Liver (tissue), 9 donors: ENCODE measurements around the gene ELK4. TPM values are rescaled to one million over a fixed set of nuclear protein-coding genes. Genes with fewer than 3 reads are reported as not detected.

Experiments
- DNase-seq: peaks from one replicate; pipeline ENCODE4 v3.0.0-alpha.2; 2017; ENCODE audit warnings: low spot score
- H3K27ac ChIP-seq, 2 donors: one replicate each; pipeline ENCODE4 v1.7.0; 2013; ENCODE audit warnings: inconsistent platforms in 2 of 2, low read length in 2 of 2, control low read depth in 1 of 2, low read depth in 1 of 2, mild to moderate bottlenecking in 1 of 2
- H3K27me3 ChIP-seq, 4 donors: one replicate each; pipeline versions ENCODE4 v1.6.1 to v1.7.0; 2013; ENCODE audit warnings: low read length in 3 of 4, inconsistent platforms in 1 of 4, mild to moderate bottlenecking in 1 of 4, moderate library complexity in 1 of 4; ENCODE audit not compliant: control insufficient read depth in 4 of 4, insufficient read depth in 4 of 4
- H3K36me3 ChIP-seq, 4 donors: one replicate each; pipeline versions ENCODE4 v1.6.1 to v1.7.0; 2013; ENCODE audit warnings: low read length in 3 of 4, mild to moderate bottlenecking in 3 of 4, low read depth in 1 of 4, moderate library complexity in 1 of 4; ENCODE audit not compliant: control insufficient read depth in 4 of 4, insufficient read depth in 3 of 4
- H3K4me1 ChIP-seq, 4 donors: one replicate each; pipeline versions ENCODE4 v1.6.1 to v1.7.0; 2013; ENCODE audit warnings: low read length in 3 of 4, mild to moderate bottlenecking in 3 of 4, moderate library complexity in 1 of 4; ENCODE audit not compliant: control insufficient read depth in 4 of 4, insufficient read depth in 4 of 4
- H3K4me3 ChIP-seq, 3 donors: one replicate each; pipeline versions ENCODE4 v1.6.1 to v1.7.0; 2013; ENCODE audit warnings: low read length in 3 of 3, control low read depth in 1 of 3, low read depth in 1 of 3, mild to moderate bottlenecking in 1 of 3
- H3K9ac ChIP-seq, 2 donors: one replicate each; pipeline ENCODE4 v1.7.0; 2013; ENCODE audit warnings: low read length in 2 of 2, mild to moderate bottlenecking in 2 of 2, moderate library complexity in 2 of 2, control low read depth in 1 of 2, low read depth in 1 of 2
- H3K9me3 ChIP-seq, 4 donors: one replicate each; pipeline versions ENCODE4 v1.6.1 to v1.7.0; 2013; ENCODE audit warnings: low read length in 3 of 4; ENCODE audit not compliant: control insufficient read depth in 4 of 4
- FOXA1 ChIP-seq: IDR thresholded peaks from 2 replicates; pipeline ENCODE4 v1.6.1; 2016; ENCODE audit warnings: antibody characterized with exemption
- FOXA2 ChIP-seq: IDR thresholded peaks from 2 replicates; pipeline ENCODE4 v1.6.1; 2016; ENCODE audit warnings: antibody characterized with exemption
- GABPA ChIP-seq, 2 donors: IDR thresholded peaks in 1 of 2; conservative IDR thresholded peaks in 1 of 2; 2 replicates each; pipeline ENCODE4 v1.6.1; 2016; ENCODE audit warnings: antibody characterized with exemption in 2 of 2, mild to moderate bottlenecking in 1 of 2, moderate library complexity in 1 of 2
- HNF4A ChIP-seq, 2 donors: conservative IDR thresholded peaks; 2 replicates each; pipeline ENCODE4 v1.6.1; 2016; ENCODE audit warnings: antibody characterized with exemption in 2 of 2, mild to moderate bottlenecking in 2 of 2
- JUND ChIP-seq, 2 donors: IDR thresholded peaks; 2 replicates each; pipeline ENCODE4 v1.6.1; 2016; ENCODE audit warnings: antibody characterized with exemption in 2 of 2
- NR2F2 ChIP-seq: IDR thresholded peaks from 2 replicates; pipeline ENCODE4 v1.6.1; 2016; ENCODE audit warnings: antibody characterized with exemption
- RAD21 ChIP-seq, 2 donors: IDR thresholded peaks; 2 replicates each; pipeline ENCODE4 v1.6.1; 2016; ENCODE audit warnings: antibody characterized with exemption in 2 of 2, mild to moderate bottlenecking in 2 of 2
- SP1 ChIP-seq: IDR thresholded peaks from 2 replicates; pipeline ENCODE4 v1.6.1; 2018; ENCODE audit warnings: antibody characterized with exemption, mild to moderate bottlenecking
- TAF1 ChIP-seq: conservative IDR thresholded peaks from 2 replicates; pipeline ENCODE4 v1.6.1; 2016; ENCODE audit warnings: antibody characterized with exemption, mild to moderate bottlenecking
- YY1 ChIP-seq: IDR thresholded peaks from 2 replicates; pipeline ENCODE4 v1.6.1; 2016; ENCODE audit warnings: antibody characterized with exemption, mild to moderate bottlenecking
- WGBS: extraction: QIAGEN DNeasy Blood & Tissue Kit; methylation state at CpG from one replicate; pipeline ENCODE4 v1.1.7; 2013; 5-methylcytosine and 5-hydroxymethylcytosine counted together
- polyA plus RNA-seq, 2 donors: library from polyadenylated mRNA; stranded (reverse) in 1 of 2; unstranded in 1 of 2; fragments of 200-250 nt in 1 of 2; fragments of >200 nt in 1 of 2; fragmentation: Nextera tagmentation in 1 of 2; extraction: Ambion mirVana in 1 of 2; gene quantifications; one replicate each; pipeline versions ENCODE4 v1.2.1 to v1.2.3, GENCODE V29; 2013 to 2015
- total RNA-seq, 2 donors: library from RNA; depleted of rRNA; stranded (reverse); fragments of >200 nt; gene quantifications; one replicate each; pipeline ENCODE4 v1.2.3, GENCODE V29; 2014
- TF ChIP-seq, protein P1 (sequence below): fragments of 150-350 bp; IDR thresholded peaks from 2 replicates; pipeline ENCODE4 v1.5.1; 2017; ENCODE audit warnings: improper control_type of control experiment, low read depth, low read length; ENCODE audit not compliant: missing input control
- TF ChIP-seq, protein P2 (sequence below): IDR thresholded peaks from 2 replicates; pipeline ENCODE4 v1.6.1; 2016; ENCODE audit warnings: antibody characterized with exemption
- TF ChIP-seq, protein P3 (sequence below): IDR thresholded peaks from 2 replicates; pipeline ENCODE4 v1.6.1; 2016; ENCODE audit warnings: antibody characterized with exemption
- donor health status: healthy.
- donor health status: healthy.
- donor health status: healthy.
- donor health status: healthy.
- donor health status: healthy.

Gene ELK4
- total and polyA plus RNA-seq, 4 donors, result 3.5 to 20.2 (median 6.9) TPM

DNA sequence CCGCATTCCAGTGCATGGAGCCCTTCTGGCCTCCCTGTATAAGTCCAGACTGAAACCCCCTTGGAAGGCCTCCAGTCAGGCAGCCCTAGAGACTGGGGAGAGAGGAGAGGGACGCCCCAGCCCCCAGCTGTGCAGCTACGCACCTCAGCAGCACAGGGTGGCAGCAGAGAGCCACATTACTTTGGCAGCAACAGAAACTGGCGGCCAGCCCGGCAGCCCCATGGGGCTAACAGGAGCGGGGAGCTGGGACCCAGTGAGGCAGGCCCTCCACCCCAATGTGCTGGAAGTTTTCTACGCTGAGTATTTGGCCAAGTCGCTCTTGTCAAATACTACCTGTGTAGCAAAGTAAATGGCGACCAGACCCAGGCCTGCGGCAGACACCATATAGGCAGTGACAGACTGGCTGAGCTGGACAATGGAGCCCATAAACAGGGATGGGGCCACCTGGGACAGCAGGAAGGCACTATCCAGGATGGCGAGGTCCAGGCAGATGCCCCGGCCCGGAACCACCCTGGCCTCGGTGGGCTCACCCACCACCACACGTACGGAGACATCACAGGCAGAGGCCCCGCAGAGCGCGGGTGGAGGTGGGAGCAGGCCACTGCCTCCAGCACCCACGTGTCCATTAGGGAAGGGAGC lies 27.3 kb upstream of the ELK4 start:
- DNase-seq, result peak; percentile 81
- TF ChIP-seq FOXA1 (no peak), RAD21 (IDR thresholded peaks at IDR 0.05) (peak; percentile 94 to 97), JUND (IDR thresholded peaks at IDR 0.05) (no peak), YY1 (no peak)
- TF ChIP-seq, protein P1, sequence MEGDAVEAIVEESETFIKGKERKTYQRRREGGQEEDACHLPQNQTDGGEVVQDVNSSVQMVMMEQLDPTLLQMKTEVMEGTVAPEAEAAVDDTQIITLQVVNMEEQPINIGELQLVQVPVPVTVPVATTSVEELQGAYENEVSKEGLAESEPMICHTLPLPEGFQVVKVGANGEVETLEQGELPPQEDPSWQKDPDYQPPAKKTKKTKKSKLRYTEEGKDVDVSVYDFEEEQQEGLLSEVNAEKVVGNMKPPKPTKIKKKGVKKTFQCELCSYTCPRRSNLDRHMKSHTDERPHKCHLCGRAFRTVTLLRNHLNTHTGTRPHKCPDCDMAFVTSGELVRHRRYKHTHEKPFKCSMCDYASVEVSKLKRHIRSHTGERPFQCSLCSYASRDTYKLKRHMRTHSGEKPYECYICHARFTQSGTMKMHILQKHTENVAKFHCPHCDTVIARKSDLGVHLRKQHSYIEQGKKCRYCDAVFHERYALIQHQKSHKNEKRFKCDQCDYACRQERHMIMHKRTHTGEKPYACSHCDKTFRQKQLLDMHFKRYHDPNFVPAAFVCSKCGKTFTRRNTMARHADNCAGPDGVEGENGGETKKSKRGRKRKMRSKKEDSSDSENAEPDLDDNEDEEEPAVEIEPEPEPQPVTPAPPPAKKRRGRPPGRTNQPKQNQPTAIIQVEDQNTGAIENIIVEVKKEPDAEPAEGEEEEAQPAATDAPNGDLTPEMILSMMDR, result peak; percentile 92
- Histone ChIP-seq H3K9ac (no peak overlapping the region), H3K9me3 (no peaks in the 10 kb centered on the region), H3K27me3 (no peaks in the 10 kb centered on the region), H3K27ac (no peak overlapping the region), H3K36me3 (peaks cover 0 to 8% (median 6%) of the 10 kb centered on the region in 4 donors), H3K4me3 (no peak overlapping the region), H3K4me1 (peaks cover 6 to 58% (median 32%) of the 10 kb centered on the region in 4 donors)
- WGBS, result 47% methylated on average over 20 of the region's 20 CpGs

DNA sequence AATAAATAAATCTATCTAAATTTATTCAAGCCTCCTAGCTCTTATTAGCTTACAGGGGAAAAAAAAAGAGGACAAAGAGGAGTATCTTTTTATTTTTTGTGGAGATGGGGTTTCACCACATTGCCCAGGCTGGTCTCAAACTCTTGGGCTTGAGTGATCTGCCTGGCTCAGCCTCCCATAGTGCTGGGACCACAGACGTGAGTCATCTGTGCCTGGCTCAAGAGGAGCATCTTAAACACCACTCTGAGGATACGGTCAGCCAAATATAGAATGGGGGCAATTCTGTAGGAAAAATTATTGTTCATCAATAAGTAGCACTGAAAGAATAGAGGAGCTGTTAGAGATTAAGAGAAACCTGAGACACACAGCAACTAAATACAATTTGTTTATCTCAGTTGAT lies 24.4 kb upstream of the ELK4 start:
- Histone ChIP-seq H3K4me3 (no peak overlapping the region), H3K9ac (peak overlapping the region in 1 of 2 donors; percentile 22), H3K36me3 (peaks cover 0 to 3% (median 0%) of the 10 kb centered on the region in 4 donors), H3K4me1 (peaks cover 2 to 30% (median 16%) of the 10 kb centered on the region in 4 donors), H3K27ac (no peak overlapping the region), H3K27me3 (no peaks in the 10 kb centered on the region), H3K9me3 (no peaks in the 10 kb centered on the region)
- no peak for DNase-seq
- 78% methylated on average over 2 of the region's 2 CpGs for WGBS
- TF ChIP-seq, protein P2, sequence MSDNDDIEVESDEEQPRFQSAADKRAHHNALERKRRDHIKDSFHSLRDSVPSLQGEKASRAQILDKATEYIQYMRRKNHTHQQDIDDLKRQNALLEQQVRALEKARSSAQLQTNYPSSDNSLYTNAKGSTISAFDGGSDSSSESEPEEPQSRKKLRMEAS, result no peak
- TF ChIP-seq, protein P3, sequence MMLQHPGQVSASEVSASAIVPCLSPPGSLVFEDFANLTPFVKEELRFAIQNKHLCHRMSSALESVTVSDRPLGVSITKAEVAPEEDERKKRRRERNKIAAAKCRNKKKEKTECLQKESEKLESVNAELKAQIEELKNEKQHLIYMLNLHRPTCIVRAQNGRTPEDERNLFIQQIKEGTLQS, result no peak
- TF ChIP-seq TAF1, result no peak
- TF ChIP-seq NR2F2, result no peak
- no peak for TF ChIP-seq FOXA2
- TF ChIP-seq, protein P1, result no peak
- TF ChIP-seq HNF4A (conservative IDR thresholded peaks at IDR 0.05), result no peak
- TF ChIP-seq GABPA (IDR thresholded peaks at IDR 0.05 in 1 of 2, conservative IDR thresholded peaks at IDR 0.05 in 1 of 2), result no peak
- no peak for TF ChIP-seq JUND (IDR thresholded peaks at IDR 0.05)

DNA sequence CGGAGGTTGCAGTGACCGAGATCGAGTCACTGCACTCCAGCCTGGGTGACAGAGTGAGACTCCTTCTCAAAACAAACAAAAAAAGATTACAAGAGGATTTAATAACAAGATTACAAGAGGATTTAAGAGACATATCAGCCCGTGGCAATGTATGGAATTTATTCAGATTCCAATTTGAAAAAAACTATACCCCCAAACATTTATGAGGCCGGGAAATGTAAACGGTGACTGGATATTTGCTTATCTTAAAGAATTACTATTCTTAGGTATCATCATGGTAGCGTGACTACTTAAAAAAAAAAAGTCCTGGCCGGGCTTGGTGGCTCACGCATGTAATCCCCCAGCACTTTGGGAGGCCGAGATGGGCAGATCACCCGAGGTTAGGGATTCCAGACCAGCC lies 21.2 kb upstream of the ELK4 start:
- H3K36me3 ChIP-seq, result peaks cover 0 to 6% (median 2%) of the 10 kb centered on the region in 4 donors
- no peaks in the 10 kb centered on the region for H3K27me3 ChIP-seq
- 88% methylated on average over 11 of the region's 11 CpGs for WGBS
- H3K27ac ChIP-seq, result no peak overlapping the region
- TF ChIP-seq, protein P2, result no peak
- no peak for TF ChIP-seq YY1
- TF ChIP-seq RAD21 (IDR thresholded peaks at IDR 0.05), result no peak
- TF ChIP-seq, protein P1, result no peak
- no peak for TF ChIP-seq FOXA2
- no peak for TF ChIP-seq TAF1
- TF ChIP-seq JUND (IDR thresholded peaks at IDR 0.05), result no peak
- no peak for TF ChIP-seq NR2F2
- no peak for TF ChIP-seq SP1
- no peak overlapping the region for H3K4me3 ChIP-seq
- no peaks in the 10 kb centered on the region for H3K9me3 ChIP-seq
- H3K9ac ChIP-seq, result no peak overlapping the region
- DNase-seq, result no peak
- H3K4me1 ChIP-seq, result peaks cover 2 to 12% (median 9%) of the 10 kb centered on the region in 4 donors
